NCI-H2227 (cell line): Measurements from ENCODE around the gene BCKDHB.

Source experiments
- DNase-seq: peaks from one replicate; lab custom pipeline; 2025; ENCODE audit not compliant: unreplicated experiment; lab: John Stamatoyannopoulos, UW

Gene BCKDHB

GRCh38 chr6:80366051-80366450 is 259.6 kb downstream of the BCKDHB start:
- no peak for DNase-seq

GRCh38 chr6:80366714-80367113 is 260.2 kb downstream of the BCKDHB start:
- DNase-seq = peak; percentile 61

- DNase-seq = no peak
Observed at GRCh38 chr6:80376411-80376810, 269.9 kb downstream of the BCKDHB start.

GRCh38 chr6:80380566-80380965 is 274.1 kb downstream of the BCKDHB start:
- DNase-seq = no peak

- no peak for DNase-seq
Observed at GRCh38 chr6:80382811-80383210, 276.3 kb downstream of the BCKDHB start.

- DNase-seq = no peak
Observed at GRCh38 chr6:80388507-80388906, 282.0 kb downstream of the BCKDHB start.
